ENCODE measurements around the gene FMO5.

DNA sequence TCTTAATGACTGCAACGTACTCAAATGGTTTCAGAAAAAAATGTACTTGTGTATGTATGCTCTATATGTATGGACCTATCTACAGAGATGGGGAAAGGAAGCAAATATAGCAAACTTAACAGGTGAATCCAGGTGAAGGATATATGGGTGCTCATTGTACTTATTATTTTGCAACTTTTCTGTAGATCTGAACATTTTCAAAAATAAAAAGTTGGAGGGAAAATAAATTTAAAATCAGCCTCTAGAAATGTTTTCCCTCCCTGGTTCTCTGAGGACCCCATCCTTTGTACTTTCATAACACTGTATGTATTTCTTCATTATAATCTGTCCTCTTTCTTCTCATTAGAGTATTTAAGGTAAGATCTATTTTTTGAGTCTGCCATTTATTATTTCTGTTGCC is 17.9 kb downstream of the FMO5 start:
- no peak for TF ChIP-seq EP300 (IDR thresholded peaks at IDR 0.05)
- TF ChIP-seq, protein P1, sequence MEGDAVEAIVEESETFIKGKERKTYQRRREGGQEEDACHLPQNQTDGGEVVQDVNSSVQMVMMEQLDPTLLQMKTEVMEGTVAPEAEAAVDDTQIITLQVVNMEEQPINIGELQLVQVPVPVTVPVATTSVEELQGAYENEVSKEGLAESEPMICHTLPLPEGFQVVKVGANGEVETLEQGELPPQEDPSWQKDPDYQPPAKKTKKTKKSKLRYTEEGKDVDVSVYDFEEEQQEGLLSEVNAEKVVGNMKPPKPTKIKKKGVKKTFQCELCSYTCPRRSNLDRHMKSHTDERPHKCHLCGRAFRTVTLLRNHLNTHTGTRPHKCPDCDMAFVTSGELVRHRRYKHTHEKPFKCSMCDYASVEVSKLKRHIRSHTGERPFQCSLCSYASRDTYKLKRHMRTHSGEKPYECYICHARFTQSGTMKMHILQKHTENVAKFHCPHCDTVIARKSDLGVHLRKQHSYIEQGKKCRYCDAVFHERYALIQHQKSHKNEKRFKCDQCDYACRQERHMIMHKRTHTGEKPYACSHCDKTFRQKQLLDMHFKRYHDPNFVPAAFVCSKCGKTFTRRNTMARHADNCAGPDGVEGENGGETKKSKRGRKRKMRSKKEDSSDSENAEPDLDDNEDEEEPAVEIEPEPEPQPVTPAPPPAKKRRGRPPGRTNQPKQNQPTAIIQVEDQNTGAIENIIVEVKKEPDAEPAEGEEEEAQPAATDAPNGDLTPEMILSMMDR (IDR thresholded peaks at IDR 0.05), result no peak

All from esophagus muscularis mucosa (tissue), 3 donors.